22Rv1 (cell line): ENCODE data around the gene MYMX.

Source experiments
- H3K27ac ChIP-seq: fragments of 450-650 bp; 2 replicates; pipeline ENCODE4 v1.5.1; 2017
- CTCF ChIP-seq: fragments of 450-650 bp; IDR thresholded peaks from 2 replicates; pipeline ENCODE4 v1.5.1; 2017; ENCODE audit warnings: mild to moderate bottlenecking
- ZFX ChIP-seq: fragments of 450-650 bp; IDR thresholded peaks from 2 replicates; pipeline ENCODE4 v1.6.1; 2017; ENCODE audit warnings: antibody characterized with exemption, borderline replicate concordance

The MYMX gene

DNA sequence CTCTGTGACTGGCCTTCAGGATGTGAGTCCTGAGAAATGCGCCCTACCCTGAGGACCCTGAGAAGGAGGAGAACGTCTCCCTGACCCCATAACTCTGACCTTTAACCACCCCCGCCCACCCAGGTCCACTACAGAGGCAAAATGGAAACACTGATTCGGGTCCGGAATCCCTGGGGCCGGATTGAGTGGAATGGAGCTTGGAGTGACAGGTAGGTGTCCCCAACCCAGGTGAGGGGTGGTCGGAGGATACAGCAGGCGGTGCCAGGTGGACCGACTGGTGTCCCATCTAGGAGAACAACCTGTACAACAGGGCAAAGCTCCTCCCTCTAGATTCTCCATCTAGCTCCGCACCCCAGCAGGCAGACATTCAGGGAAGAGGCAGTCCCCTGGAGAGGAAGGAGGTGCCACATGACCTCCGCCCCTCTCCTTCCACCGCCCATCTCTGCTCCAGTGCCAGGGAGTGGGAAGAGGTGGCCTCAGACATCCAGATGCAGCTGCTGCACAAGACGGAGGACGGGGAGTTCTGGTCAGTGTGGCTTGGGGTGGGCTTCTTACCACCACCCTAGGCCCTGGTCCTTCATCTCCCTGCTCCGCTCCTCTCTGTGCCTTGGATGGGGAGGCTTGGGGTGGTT, 40.5 kb upstream of the MYMX start:
- TF ChIP-seq ZFX, result no peak
- TF ChIP-seq CTCF, result no peak

GRCh38 chr6:44176762-44177509, 39.8 kb upstream of the MYMX start:
- no peak for TF ChIP-seq ZFX
- TF ChIP-seq CTCF, result no peak
- no peak overlapping the region for H3K27ac ChIP-seq

More for the DNA sequence above, 40.5 kb upstream of the MYMX start:
- H3K27ac ChIP-seq, result no peak overlapping the region

DNA sequence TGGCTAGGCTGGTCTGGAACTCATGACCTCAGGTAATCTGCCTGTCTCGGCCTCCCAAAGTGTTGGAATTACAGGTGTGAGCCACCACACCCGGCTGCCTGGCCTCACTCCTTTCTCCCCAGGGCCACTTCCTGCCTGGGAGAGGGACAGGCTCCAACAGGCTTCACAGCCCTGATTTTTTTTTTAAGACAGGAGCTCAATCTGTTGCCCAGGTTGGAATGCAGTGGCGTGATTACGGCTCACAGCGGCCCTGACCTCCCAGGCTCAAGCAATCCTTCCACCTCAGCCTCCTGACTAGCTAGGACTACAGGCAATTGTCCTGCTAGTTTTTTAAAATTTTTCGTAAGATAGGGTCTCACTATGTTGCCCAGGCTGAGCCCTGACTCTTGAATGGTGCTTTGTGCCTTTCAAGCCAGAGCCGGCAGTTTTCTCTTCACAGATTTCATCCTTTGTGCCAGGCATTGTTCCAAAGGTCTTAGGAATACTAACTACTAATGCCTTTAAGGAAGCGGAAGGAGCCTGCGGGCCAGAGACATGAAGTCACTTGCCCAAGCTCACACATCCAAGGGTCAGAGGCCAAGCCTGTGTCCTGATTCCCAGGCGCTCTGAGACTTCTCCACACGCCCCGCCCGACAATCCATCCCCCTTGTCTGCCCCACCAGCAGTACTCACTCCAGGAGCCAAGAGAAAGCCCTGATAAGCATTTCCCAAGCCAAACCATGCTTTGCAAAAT, 38.9 kb upstream of the MYMX start:
- H3K27ac ChIP-seq, result no peak overlapping the region
- no peak for TF ChIP-seq ZFX
- TF ChIP-seq CTCF, result no peak

GRCh38 chr6:44178424-44179071, 38.2 kb upstream of the MYMX start:
- H3K27ac ChIP-seq, result no peak overlapping the region
- TF ChIP-seq CTCF, result no peak
- TF ChIP-seq ZFX, result no peak

DNA sequence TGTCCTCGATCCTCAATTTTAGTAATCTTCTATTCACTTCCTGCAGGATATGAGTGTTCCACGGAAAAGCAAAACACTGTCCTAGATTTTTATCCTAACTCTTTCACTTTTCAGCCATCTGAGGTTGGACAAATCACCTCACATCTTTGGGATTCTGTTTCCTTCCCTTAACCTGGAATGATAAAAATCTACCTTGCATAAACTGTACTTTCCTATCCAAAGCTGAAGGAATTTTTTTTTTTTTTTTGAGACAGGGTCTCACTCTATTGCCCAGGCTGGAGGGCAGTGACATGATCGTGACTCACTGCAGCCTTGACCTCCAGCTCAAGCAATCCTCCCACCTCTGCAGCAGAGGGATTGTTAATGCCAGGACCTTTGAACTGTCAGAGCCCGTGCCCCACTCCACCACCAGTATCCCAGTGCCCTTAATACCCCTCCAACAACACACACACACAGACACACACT, 37.6 kb upstream of the MYMX start:
- TF ChIP-seq CTCF (no peak), ZFX (no peak)
- H3K27ac ChIP-seq, result no peak overlapping the region

GRCh38 chr6:44179648-44180047, 37.1 kb upstream of the MYMX start:
- TF ChIP-seq ZFX (no peak), CTCF (no peak)
- no peak overlapping the region for H3K27ac ChIP-seq
